ENCODE measurements around the gene PPM1J. TPM values are rescaled to one million over a fixed set of nuclear protein-coding genes. Genes with fewer than 3 reads are reported as not detected.

The PPM1J gene
- total and polyA plus RNA-seq, 2 donors from 2014 or later = 2.0 to 3.4 TPM

- Histone ChIP-seq H3K9ac (ENCODE audit: low read length in 3 of 3) (peak overlapping the region; percentile 86 to 88 (median 87)), H3K4me3 (ENCODE audit: low read length in 3 of 3) (peak overlapping the region; percentile 83 to 98 (median 87)), H3K27me3 (ENCODE audit: control insufficient read depth, insufficient read depth, low read length) (no peaks in the 10 kb centered on the region), H3K9me3 (ENCODE audit: control insufficient read depth in 2 of 3, insufficient read depth in 1 of 3, low read length in 3 of 3) (no peaks in the 10 kb centered on the region), H3K4me1 (ENCODE audit: control insufficient read depth in 2 of 3, insufficient read depth in 2 of 3, low read depth in 1 of 3, low read length in 3 of 3) (peaks cover 9 to 16% (median 9%) of the 10 kb centered on the region in 3 donors), H3K27ac (ENCODE audit: low read depth in 2 of 2, low read length in 2 of 2) (peak overlapping the region; percentile 91 to 96), H3K36me3 (ENCODE audit: control insufficient read depth in 2 of 3, insufficient read depth in 3 of 3, low read length in 3 of 3) (peaks cover 5 to 14% (median 13%) of the 10 kb centered on the region in 3 donors)
- TF ChIP-seq, protein P1, sequence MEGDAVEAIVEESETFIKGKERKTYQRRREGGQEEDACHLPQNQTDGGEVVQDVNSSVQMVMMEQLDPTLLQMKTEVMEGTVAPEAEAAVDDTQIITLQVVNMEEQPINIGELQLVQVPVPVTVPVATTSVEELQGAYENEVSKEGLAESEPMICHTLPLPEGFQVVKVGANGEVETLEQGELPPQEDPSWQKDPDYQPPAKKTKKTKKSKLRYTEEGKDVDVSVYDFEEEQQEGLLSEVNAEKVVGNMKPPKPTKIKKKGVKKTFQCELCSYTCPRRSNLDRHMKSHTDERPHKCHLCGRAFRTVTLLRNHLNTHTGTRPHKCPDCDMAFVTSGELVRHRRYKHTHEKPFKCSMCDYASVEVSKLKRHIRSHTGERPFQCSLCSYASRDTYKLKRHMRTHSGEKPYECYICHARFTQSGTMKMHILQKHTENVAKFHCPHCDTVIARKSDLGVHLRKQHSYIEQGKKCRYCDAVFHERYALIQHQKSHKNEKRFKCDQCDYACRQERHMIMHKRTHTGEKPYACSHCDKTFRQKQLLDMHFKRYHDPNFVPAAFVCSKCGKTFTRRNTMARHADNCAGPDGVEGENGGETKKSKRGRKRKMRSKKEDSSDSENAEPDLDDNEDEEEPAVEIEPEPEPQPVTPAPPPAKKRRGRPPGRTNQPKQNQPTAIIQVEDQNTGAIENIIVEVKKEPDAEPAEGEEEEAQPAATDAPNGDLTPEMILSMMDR (IDR thresholded peaks at IDR 0.05; ENCODE audit: borderline replicate concordance, extremely low read depth, insufficient read depth) = no peak
- DNase-seq (peak in 3 of 5 donors; percentile 24 to 74 (median 60)), FAIRE-seq (no peak)
- intact Hi-C loops (cut with DNase I) = no loop called here
Observed at GRCh38 chr1:112673592-112674439, 41.3 kb downstream of the PPM1J start.

- DNase-seq (no peak), FAIRE-seq (no peak)
- no peak overlapping the region for H3K27ac ChIP-seq (ENCODE audit: low read depth in 2 of 2, low read length in 2 of 2)
- H3K4me1 ChIP-seq (ENCODE audit: control insufficient read depth in 2 of 3, insufficient read depth in 2 of 3, low read depth in 1 of 3, low read length in 3 of 3) = peaks cover 9 to 16% (median 9%) of the 10 kb centered on the region in 3 donors
- H3K9me3 ChIP-seq (ENCODE audit: control insufficient read depth in 2 of 3, insufficient read depth in 1 of 3, low read length in 3 of 3) = no peaks in the 10 kb centered on the region
- H3K9ac ChIP-seq (ENCODE audit: low read length in 3 of 3) = no peak overlapping the region
- H3K36me3 ChIP-seq (ENCODE audit: control insufficient read depth in 2 of 3, insufficient read depth in 3 of 3, low read length in 3 of 3) = peaks cover 5 to 15% (median 14%) of the 10 kb centered on the region in 3 donors
- no peak overlapping the region for H3K4me3 ChIP-seq (ENCODE audit: low read length in 3 of 3)
- no peaks in the 10 kb centered on the region for H3K27me3 ChIP-seq (ENCODE audit: control insufficient read depth, insufficient read depth, low read length)
- intact Hi-C loops (cut with DNase I) = no loop called here
- TF ChIP-seq, protein P1 (IDR thresholded peaks at IDR 0.05; ENCODE audit: borderline replicate concordance, extremely low read depth, insufficient read depth) = no peak
Observed at GRCh38 chr1:112672842-112673241, 42.3 kb downstream of the PPM1J start.

DNA sequence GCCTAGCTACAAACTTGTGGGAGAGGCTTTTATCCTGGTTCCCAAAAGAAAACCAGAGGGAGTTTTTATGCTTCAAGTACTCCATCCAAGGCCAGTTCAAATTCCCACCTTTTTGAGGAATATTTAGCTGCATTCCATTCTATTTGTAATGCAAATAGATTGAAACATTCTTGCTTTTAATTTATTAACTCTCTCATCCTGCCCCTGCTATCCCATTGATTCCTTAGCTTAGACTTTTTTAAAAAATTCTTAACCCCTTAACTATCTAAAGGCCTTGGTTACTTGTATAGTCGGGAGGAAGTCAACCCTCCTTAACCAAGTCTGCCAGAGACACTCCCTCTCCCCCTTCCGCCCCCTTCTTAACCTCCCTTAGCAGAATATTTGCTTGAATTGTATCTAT lies 43.1 kb downstream of the PPM1J start:
- H3K9me3 ChIP-seq (ENCODE audit: control insufficient read depth in 2 of 3, insufficient read depth in 1 of 3, low read length in 3 of 3) = no peaks in the 10 kb centered on the region
- H3K27ac ChIP-seq (ENCODE audit: low read depth in 2 of 2, low read length in 2 of 2) = no peak overlapping the region
- DNase-seq (no peak), FAIRE-seq (no peak)
- H3K9ac ChIP-seq (ENCODE audit: low read length in 3 of 3) = no peak overlapping the region
- peaks cover 9 to 16% (median 9%) of the 10 kb centered on the region in 3 donors for H3K4me1 ChIP-seq (ENCODE audit: control insufficient read depth in 2 of 3, insufficient read depth in 2 of 3, low read depth in 1 of 3, low read length in 3 of 3)
- H3K36me3 ChIP-seq (ENCODE audit: control insufficient read depth in 2 of 3, insufficient read depth in 3 of 3, low read length in 3 of 3) = peaks cover 5 to 22% (median 14%) of the 10 kb centered on the region in 3 donors
- H3K4me3 ChIP-seq (ENCODE audit: low read length in 3 of 3) = no peak overlapping the region
- intact Hi-C loops (cut with DNase I) = no loop called here
- H3K27me3 ChIP-seq (ENCODE audit: control insufficient read depth, insufficient read depth, low read length) = no peaks in the 10 kb centered on the region
- TF ChIP-seq, protein P1 (IDR thresholded peaks at IDR 0.05; ENCODE audit: borderline replicate concordance, extremely low read depth, insufficient read depth) = no peak

Data from kidney (tissue), 14 donors.